Stimulated activated CD8-positive, alpha-beta memory T cell treated with anti-CD3 and anti-CD28 coated beads, Interleukin-15, amount 100 ng/mL, for 1 hour (primary cell): ENCODE data around the gene INSM1.

Experiments used
- DNase-seq: peaks from one replicate; pipeline ENCODE4 v3.0.0-alpha.2; 2020; ENCODE audit warnings: low read depth

The INSM1 gene

GRCh38 chr20:20362774-20363433 lies 5.0 kb upstream of the INSM1 start:
- DNase-seq = no peak

GRCh38 chr20:20363434-20363798 lies 4.5 kb upstream of the INSM1 start:
- DNase-seq = no peak

- DNase-seq = no peak
Observed at GRCh38 chr20:20363799-20364592, 3.9 kb upstream of the INSM1 start.

- no peak for DNase-seq
Observed at GRCh38 chr20:20364593-20365479, 3.1 kb upstream of the INSM1 start.

- DNase-seq = no peak
Observed at GRCh38 chr20:20365480-20366161, 2.3 kb upstream of the INSM1 start.

- no peak for DNase-seq
Observed at GRCh38 chr20:20366551-20366875, 1.4 kb upstream of the INSM1 start.

GRCh38 chr20:20366876-20367574 lies 879 bp upstream of the INSM1 start:
- DNase-seq = no peak

GRCh38 chr20:20368418-20369249 lies 730 bp downstream of the INSM1 start:
- no peak for DNase-seq

- no peak for DNase-seq
Observed at GRCh38 chr20:20369250-20370093, 1.6 kb downstream of the INSM1 start.

GRCh38 chr20:20370094-20370575 lies 2.2 kb downstream of the INSM1 start:
- no peak for DNase-seq

- DNase-seq = no peak
Observed at GRCh38 chr20:20371083-20371482, 3.2 kb downstream of the INSM1 start.

GRCh38 chr20:20371681-20372080 lies 3.8 kb downstream of the INSM1 start:
- no peak for DNase-seq

GRCh38 chr20:20373091-20373571 lies 5.2 kb downstream of the INSM1 start:
- DNase-seq = no peak

GRCh38 chr20:20375862-20376261 lies 8.0 kb downstream of the INSM1 start:
- DNase-seq = no peak

- no peak for DNase-seq
Observed at GRCh38 chr20:20386192-20386591, 18.3 kb downstream of the INSM1 start.

GRCh38 chr20:20390393-20390792 lies 22.5 kb downstream of the INSM1 start:
- DNase-seq = no peak

GRCh38 chr20:20391115-20391514 lies 23.2 kb downstream of the INSM1 start:
- no peak for DNase-seq

GRCh38 chr20:20391766-20392165 lies 23.9 kb downstream of the INSM1 start:
- no peak for DNase-seq
